Heart left ventricle (tissue), 13 donors: Measurements from ENCODE around the gene LCLAT1.

Source experiments
- CTCF ChIP-seq, 12 donors: fragments of 200-600 bp; sonication (generic) in 4 of 12; IDR thresholded peaks; one replicate each; pipeline versions ENCODE4 v1.5.0 to v1.8.0; 2018 to 2022; ENCODE audit warnings: antibody characterized with exemption in 12 of 12, mild to moderate bottlenecking in 5 of 12
- POLR2A ChIP-seq, 2 donors: fragments of 450-650 bp; IDR thresholded peaks; one replicate each; pipeline ENCODE4 v1.6.1; 2017; ENCODE audit warnings: antibody characterized with exemption in 2 of 2, mild to moderate bottlenecking in 2 of 2, moderate library complexity in 2 of 2
- donor health status: ischemic (EF 13 %, LVEDD 7.1; RV severe dilation, severe dysfunction).
- donor health status: DM: no; HTN: yes; CAD: no.
- donor health status: DM: no; HTN: no; CAD: no.
- donor health status: ischemic (EF 25% LVEDD 6.9; RV normal size, moderate dysfunction).
- donor health status: ischemic (EF 25% LVEDD 5.7; RV mildly dilated, moderate dysfunction).
- donor health status: ischemic (EF 35%, LVEDD 5.7; RV mildly dilated, moderate dysfunction).
- donor health status: nonischemic (EF 11% LVEDD 7.7; RV severe dilation, severe dysfunction).
- donor health status: DM: yes; HTN: yes; CAD: no.
- donor health status: PGD.
- donor health status: ischemic (EF 29% LVEDD 5.4; RV normal size, mild dysfunction).
- donor health status: nonischemic (EF 23%, LVEDD 6.1; RV moderate dilation, normal function).

- no peak for TF ChIP-seq CTCF (IDR thresholded peaks at IDR 0.05)
- TF ChIP-seq POLR2A (IDR thresholded peaks at IDR 0.05) = no peak
Observed at GRCh38 chr2:30611583-30611982, 164.5 kb downstream of the LCLAT1 start.
